GM12891 (cell line): ENCODE data around the gene TRIO.

Experiments
- PAX5 ChIP-seq: IDR thresholded peaks from 2 replicates; pipeline ENCODE4 v1.6.1; 2011; ENCODE audit warnings: low read length, moderate library complexity, mild to moderate bottlenecking; ENCODE audit not compliant: insufficient read depth, severe bottlenecking
- POLR2A ChIP-seq: IDR thresholded peaks from 2 replicates; pipeline ENCODE4 v1.6.1; 2011; ENCODE audit warnings: low read depth, low read length, control low read depth
- POLR2AphosphoS5 ChIP-seq: IDR thresholded peaks from 2 replicates; pipeline ENCODE4 v1.6.1; 2011; ENCODE audit warnings: low read depth, low read length, control low read depth
- POU2F2 ChIP-seq: IDR thresholded peaks from 2 replicates; pipeline ENCODE4 v1.6.1; 2011; ENCODE audit warnings: low read depth, mild to moderate bottlenecking, control low read depth, low read length, moderate library complexity
- SPI1 ChIP-seq: IDR thresholded peaks from 2 replicates; pipeline ENCODE4 v1.6.1; 2011; ENCODE audit warnings: low read depth, low read length, control low read depth
- TAF1 ChIP-seq: IDR thresholded peaks from 2 replicates; pipeline ENCODE4 v1.6.1; 2011; ENCODE audit warnings: low read depth, low read length, control low read depth

DNA sequence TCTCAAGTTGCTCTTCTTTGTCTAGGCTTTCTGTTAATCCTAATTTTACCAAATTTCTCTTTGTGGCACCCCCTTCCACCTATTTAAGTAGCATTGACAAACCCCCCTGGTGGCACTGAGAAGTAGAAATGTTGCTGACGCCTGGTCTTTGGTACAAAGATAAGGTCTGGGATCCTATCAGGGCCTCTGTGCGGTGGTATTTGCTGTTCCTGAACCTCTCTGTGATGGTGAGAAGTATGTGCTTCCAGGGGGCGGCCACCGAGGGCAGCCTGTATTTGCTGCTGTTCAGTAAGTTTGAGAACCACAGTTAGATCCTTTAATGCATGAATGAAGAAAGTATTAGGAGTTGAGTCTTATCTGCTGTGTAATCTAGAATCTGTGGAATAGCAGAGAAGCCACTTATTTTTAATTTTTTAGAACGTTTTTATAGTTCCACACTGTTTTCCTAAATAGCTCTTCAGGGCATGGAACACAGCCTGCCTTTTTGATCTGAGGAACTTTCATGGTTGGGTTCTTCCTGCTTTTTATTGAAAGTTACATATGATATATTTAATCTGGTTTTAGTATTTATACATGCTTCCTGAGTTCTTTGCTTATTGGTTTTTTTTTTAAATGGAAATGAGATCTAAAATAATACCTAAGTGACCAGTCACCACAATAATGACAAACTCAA lies 124.2 kb downstream of the TRIO start:
- no peak for TF ChIP-seq POLR2AphosphoS5
- TF ChIP-seq POLR2A, result no peak
- no peak for TF ChIP-seq TAF1
- no peak for TF ChIP-seq POU2F2
- no peak for TF ChIP-seq SPI1
- TF ChIP-seq PAX5, result no peak
